GM18870 (cell line): ENCODE data around the gene CDKN2AIPNL.

Experiments
- ATAC-seq: cut with Tn5 transposase; IDR thresholded peaks from one replicate; pipeline ENCODE4 v1.9.1; 2021; ENCODE audit warnings: moderate library complexity; ENCODE audit not compliant: unreplicated experiment

Gene CDKN2AIPNL

GRCh38 chr5:134411546-134412266 is at the start of gene CDKN2AIPNL:
TSS of gene CDKN2AIPNL (minus strand) at chr5:134411881. CDS start at chr5:134411854, 27 bp downstream.
- peak; percentile 73 for ATAC-seq

GRCh38 chr5:134460551-134460950 is 48.9 kb upstream of the CDKN2AIPNL start:
- ATAC-seq, result no peak

- ATAC-seq, result no peak
Observed at GRCh38 chr5:134459491-134459890, 47.8 kb upstream of the CDKN2AIPNL start.

GRCh38 chr5:134459010-134459403 is 47.3 kb upstream of the CDKN2AIPNL start:
- no peak for ATAC-seq

GRCh38 chr5:134458234-134459009 is 46.7 kb upstream of the CDKN2AIPNL start:
- no peak for ATAC-seq

GRCh38 chr5:134457801-134458200 is 46.1 kb upstream of the CDKN2AIPNL start:
- ATAC-seq, result no peak

GRCh38 chr5:134456825-134457224 is 45.1 kb upstream of the CDKN2AIPNL start:
- ATAC-seq, result no peak

- no peak for ATAC-seq
Observed at GRCh38 chr5:134455466-134455865, 43.8 kb upstream of the CDKN2AIPNL start.

GRCh38 chr5:134453016-134453415 is 41.3 kb upstream of the CDKN2AIPNL start:
- ATAC-seq, result no peak

- no peak for ATAC-seq
Observed at GRCh38 chr5:134451936-134452505, 40.3 kb upstream of the CDKN2AIPNL start.

GRCh38 chr5:134451225-134451935 is 39.7 kb upstream of the CDKN2AIPNL start:
- ATAC-seq, result no peak

- no peak for ATAC-seq
Observed at GRCh38 chr5:134450374-134450773, 38.7 kb upstream of the CDKN2AIPNL start.

GRCh38 chr5:134449167-134449566 is 37.5 kb upstream of the CDKN2AIPNL start:
- ATAC-seq, result no peak

- no peak for ATAC-seq
Observed at GRCh38 chr5:134447815-134448520, 36.3 kb upstream of the CDKN2AIPNL start.

- ATAC-seq, result no peak
Observed at GRCh38 chr5:134446938-134447337, 35.3 kb upstream of the CDKN2AIPNL start.

GRCh38 chr5:134445856-134446818 is 34.5 kb upstream of the CDKN2AIPNL start:
- ATAC-seq, result no peak

- no peak for ATAC-seq
Observed at GRCh38 chr5:134444941-134445471, 33.3 kb upstream of the CDKN2AIPNL start.

GRCh38 chr5:134440201-134440755 is 28.6 kb upstream of the CDKN2AIPNL start:
- no peak for ATAC-seq

- no peak for ATAC-seq
Observed at GRCh38 chr5:134439210-134439654, 27.6 kb upstream of the CDKN2AIPNL start.
